Measurements from ENCODE around the gene GCNT1.

Gene GCNT1

DNA sequence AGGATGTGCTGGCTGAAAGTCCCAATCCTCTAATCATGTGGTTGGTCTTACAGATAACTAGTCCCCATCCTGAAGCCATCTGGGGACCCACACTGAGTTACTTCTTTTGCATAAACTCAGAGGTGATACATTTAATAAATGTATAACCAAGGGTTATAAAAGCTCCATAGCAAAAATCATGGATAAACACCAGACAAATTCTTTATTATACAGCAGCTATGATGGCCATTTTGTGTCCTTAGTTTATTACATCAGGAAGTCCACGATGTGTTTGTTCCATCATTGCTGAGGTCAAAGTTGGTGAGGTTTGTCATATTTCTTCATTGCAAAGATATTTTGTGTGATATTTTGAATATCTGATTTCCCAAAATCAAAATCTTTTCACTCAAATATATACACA is 80.2 kb downstream of the GCNT1 start:
- TF ChIP-seq EGR1 (IDR thresholded peaks at IDR 0.05) = no peak

DNA sequence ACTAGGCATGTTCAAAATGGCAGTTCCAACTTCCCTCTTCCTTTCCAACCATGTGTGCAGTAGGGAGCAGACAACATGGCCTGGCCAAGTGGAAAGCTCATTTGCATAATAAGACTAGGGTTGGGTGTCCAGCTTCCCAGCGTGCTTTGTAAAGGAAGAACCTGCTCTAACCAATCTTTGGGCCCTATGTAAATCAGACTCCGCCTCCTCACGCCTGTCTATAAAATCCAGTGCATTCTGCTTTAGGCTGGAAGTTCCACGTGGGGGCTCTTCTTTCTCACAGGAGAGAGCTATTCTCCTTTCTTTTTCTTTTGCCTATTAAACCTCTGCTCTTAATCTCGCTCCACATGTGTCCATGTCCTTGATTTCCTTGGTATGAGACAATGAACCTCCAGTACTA is 83.4 kb downstream of the GCNT1 start:
- TF ChIP-seq, protein P1, sequence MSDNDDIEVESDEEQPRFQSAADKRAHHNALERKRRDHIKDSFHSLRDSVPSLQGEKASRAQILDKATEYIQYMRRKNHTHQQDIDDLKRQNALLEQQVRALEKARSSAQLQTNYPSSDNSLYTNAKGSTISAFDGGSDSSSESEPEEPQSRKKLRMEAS (IDR thresholded peaks at IDR 0.05) = peak; percentile 36; the same call in 1 of the 2 replicates
- TF ChIP-seq TAF1 (IDR thresholded peaks at IDR 0.05; ENCODE audit: low read depth) (no peak), CEBPB (IDR thresholded peaks at IDR 0.05) (no peak)

DNA sequence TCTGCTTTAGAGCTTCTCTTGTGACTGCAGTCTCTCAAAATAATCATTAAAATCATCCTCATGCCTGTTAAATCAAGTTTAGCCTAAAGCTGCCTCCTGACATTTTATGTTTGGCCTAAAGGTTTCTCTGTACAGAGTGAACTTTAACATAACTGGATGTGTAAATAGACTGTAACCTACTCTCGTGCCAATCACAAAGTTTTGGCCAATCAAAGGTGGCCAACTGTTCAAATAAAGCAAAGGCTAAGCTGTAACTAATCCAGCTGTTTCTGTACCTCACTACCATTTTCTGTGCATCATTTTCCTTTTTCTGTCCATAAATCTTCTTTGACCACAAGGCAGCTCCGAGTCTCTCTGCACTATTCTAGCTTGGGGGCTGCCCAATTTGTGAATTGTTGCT is 86.2 kb downstream of the GCNT1 start:
- TF ChIP-seq, protein P2, sequence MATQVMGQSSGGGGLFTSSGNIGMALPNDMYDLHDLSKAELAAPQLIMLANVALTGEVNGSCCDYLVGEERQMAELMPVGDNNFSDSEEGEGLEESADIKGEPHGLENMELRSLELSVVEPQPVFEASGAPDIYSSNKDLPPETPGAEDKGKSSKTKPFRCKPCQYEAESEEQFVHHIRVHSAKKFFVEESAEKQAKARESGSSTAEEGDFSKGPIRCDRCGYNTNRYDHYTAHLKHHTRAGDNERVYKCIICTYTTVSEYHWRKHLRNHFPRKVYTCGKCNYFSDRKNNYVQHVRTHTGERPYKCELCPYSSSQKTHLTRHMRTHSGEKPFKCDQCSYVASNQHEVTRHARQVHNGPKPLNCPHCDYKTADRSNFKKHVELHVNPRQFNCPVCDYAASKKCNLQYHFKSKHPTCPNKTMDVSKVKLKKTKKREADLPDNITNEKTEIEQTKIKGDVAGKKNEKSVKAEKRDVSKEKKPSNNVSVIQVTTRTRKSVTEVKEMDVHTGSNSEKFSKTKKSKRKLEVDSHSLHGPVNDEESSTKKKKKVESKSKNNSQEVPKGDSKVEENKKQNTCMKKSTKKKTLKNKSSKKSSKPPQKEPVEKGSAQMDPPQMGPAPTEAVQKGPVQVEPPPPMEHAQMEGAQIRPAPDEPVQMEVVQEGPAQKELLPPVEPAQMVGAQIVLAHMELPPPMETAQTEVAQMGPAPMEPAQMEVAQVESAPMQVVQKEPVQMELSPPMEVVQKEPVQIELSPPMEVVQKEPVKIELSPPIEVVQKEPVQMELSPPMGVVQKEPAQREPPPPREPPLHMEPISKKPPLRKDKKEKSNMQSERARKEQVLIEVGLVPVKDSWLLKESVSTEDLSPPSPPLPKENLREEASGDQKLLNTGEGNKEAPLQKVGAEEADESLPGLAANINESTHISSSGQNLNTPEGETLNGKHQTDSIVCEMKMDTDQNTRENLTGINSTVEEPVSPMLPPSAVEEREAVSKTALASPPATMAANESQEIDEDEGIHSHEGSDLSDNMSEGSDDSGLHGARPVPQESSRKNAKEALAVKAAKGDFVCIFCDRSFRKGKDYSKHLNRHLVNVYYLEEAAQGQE (IDR thresholded peaks at IDR 0.05; ENCODE audit: low read depth) = no peak
- TF ChIP-seq CEBPB (IDR thresholded peaks at IDR 0.05) = no peak
- no peak for TF ChIP-seq TAF1 (IDR thresholded peaks at IDR 0.05; ENCODE audit: low read depth)
- TF ChIP-seq, protein P1 (IDR thresholded peaks at IDR 0.05) = no peak

DNA sequence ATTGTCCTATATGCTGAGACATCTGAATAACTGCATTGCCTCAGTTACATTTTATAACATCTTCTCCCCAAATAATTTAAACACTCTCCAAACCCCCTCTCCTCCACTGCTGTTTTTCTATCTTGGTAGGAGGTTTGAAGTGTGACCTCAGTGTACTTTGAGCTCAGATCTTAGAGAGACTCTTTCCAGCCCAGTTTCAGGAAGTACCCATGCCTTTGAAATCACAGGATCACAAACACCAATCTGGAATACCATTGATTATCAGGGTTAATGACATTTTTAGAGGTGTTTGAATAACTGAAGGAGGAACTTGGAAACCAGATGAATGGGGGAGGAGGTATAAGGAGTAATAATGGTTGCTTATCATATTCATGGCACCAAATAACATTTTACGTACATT is 93.2 kb downstream of the GCNT1 start:
- TF ChIP-seq, protein P3, sequence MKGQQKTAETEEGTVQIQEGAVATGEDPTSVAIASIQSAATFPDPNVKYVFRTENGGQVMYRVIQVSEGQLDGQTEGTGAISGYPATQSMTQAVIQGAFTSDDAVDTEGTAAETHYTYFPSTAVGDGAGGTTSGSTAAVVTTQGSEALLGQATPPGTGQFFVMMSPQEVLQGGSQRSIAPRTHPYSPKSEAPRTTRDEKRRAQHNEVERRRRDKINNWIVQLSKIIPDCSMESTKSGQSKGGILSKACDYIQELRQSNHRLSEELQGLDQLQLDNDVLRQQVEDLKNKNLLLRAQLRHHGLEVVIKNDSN (IDR thresholded peaks at IDR 0.05) = no peak
- TF ChIP-seq TEAD4 (IDR thresholded peaks at IDR 0.05) (no peak), YY1 (IDR thresholded peaks at IDR 0.05; ENCODE audit: low read depth) (no peak), EGR1 (IDR thresholded peaks at IDR 0.05) (no peak), ZBTB7A (IDR thresholded peaks at IDR 0.05; ENCODE audit: low read depth) (no peak), FOXM1 (IDR thresholded peaks at IDR 0.05; ENCODE audit: borderline replicate concordance, low read depth) (no peak), TAF1 (IDR thresholded peaks at IDR 0.05; ENCODE audit: low read depth) (no peak), EP300 (IDR thresholded peaks at IDR 0.05; ENCODE audit: borderline replicate concordance) (no peak), NFIC (IDR thresholded peaks at IDR 0.05) (no peak), RAD21 (IDR thresholded peaks at IDR 0.05; ENCODE audit: low read depth) (no peak), CEBPB (IDR thresholded peaks at IDR 0.05) (no peak)
- TF ChIP-seq, protein P2 (IDR thresholded peaks at IDR 0.05; ENCODE audit: low read depth) = no peak
- TF ChIP-seq, protein P1 (IDR thresholded peaks at IDR 0.05) = no peak

DNA sequence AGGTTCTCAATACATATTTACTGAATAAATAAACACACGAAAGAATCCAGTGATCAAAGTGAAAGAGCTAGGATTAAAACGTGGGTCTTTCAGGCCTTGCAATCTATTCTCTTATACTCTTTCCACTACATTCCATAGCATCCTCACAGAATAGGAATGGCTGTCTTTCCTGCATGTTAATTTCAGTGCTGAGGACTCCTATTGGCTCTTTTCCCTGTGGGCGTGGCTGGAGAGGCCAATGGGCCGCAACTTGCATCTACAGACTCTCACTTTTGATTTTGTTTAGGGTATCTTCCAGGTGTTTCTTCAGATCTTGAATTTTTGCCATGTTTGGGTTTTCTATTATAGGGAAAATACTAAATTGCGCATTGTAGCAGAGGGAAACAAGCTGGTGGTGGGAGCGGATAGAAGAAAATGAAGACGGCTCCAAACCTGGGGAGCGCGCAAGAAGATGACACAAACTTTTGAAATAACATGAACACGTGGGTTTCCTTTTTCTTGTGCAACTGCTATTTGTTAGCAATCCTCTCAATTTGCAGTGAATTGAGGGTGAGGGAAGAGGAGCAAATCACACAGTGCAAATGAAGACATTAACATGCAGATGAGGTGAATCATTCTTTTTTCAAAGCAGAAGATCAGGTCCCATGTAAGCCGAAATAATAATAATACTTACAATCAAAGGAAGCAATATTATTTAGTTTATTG is 93.9 kb downstream of the GCNT1 start:
- TF ChIP-seq EGR1 (IDR thresholded peaks at IDR 0.05) (no peak), YY1 (IDR thresholded peaks at IDR 0.05; ENCODE audit: low read depth) (no peak)

DNA sequence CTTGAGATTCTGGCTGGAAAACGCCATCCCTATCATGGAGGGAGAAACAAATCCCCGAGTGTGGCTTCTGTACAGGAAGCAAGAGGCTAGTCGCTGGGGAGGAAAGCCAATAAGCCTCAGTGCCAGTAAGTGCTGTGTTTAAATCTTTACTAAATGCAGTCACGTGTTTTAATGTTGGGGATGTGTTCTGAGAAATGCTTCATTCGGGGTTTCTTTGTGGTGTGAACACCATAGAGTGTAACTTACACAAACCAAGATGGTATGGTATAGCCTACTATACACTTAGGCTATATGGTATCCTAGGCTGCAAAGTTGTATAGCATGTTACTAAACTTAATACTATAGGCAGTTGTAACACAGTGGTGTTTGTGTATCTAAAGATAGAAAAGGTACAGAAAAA is 94.7 kb downstream of the GCNT1 start:
- no peak for TF ChIP-seq TAF1 (IDR thresholded peaks at IDR 0.05; ENCODE audit: low read depth)
- TF ChIP-seq EGR1 (IDR thresholded peaks at IDR 0.05) = no peak
- TF ChIP-seq FOXM1 (IDR thresholded peaks at IDR 0.05; ENCODE audit: borderline replicate concordance, low read depth) = no peak
- no peak for TF ChIP-seq CEBPB (IDR thresholded peaks at IDR 0.05)
- TF ChIP-seq CREB1 (IDR thresholded peaks at IDR 0.05; ENCODE audit: low read depth) = no peak
- TF ChIP-seq, protein P3 (IDR thresholded peaks at IDR 0.05) = no peak
- TF ChIP-seq, protein P2 (IDR thresholded peaks at IDR 0.05; ENCODE audit: low read depth) = no peak
- no peak for TF ChIP-seq TCF12 (IDR thresholded peaks at IDR 0.05; ENCODE audit: low read depth)
- no peak for TF ChIP-seq NFIC (IDR thresholded peaks at IDR 0.05)
- TF ChIP-seq, protein P1 (IDR thresholded peaks at IDR 0.05) = no peak
- no peak for TF ChIP-seq TEAD4 (IDR thresholded peaks at IDR 0.05)
- TF ChIP-seq YY1 (IDR thresholded peaks at IDR 0.05; ENCODE audit: low read depth) = no peak
